IPS-NIHi11 (cell line): ENCODE measurements around the gene CHAF1B.
"Not testable (repeated sequence)": the region's sequence is repeated elsewhere in the genome, so short reads cannot be mapped to it uniquely, and the experiment has no call there.

Experiments
- DNase-seq: peaks from one replicate; pipeline ENCODE4 v3.0.0; 2012; ENCODE audit warnings: mixed read lengths, low spot score

Gene CHAF1B

DNA sequence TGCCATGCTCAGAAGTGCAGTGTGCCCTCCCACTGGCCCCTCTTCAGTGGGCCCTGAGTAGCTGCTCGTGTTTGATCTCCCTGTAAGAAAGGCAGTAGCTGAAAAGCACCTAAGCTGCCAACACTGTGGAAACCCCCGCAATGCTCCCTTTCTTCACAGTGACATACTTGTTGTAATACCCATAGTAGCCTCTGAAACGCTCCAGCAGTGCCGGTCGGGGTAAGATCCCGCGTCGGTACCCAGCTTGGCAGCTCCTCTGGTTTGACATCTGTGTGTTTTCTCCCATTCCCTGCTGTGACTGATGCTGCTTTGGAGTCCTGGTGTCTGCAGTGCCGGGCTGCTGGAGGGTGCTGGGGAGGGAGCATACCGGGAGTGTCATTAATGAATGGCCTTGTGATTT lies 3.6 kb downstream of the CHAF1B start:
- peak; percentile 47 for DNase-seq

DNA sequence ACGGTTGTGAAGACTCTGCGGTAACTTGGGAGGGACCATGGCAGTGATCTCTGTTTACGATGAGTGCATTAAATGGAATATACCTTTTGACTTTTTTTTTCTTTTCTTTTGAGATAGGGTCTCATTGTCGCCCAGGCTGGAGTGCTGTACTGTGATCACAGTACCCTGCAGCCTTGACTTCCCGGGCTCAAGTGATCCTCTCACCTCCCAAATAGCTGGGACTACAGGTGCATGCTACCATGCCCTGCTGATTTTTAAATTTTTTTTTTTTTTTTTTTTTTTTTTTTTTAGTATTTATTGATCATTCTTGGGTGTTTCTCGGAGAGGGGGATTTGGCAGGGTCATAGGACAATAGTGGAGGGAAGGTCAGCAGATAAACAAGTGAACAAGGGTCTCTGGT lies 6.5 kb downstream of the CHAF1B start:
- DNase-seq, result not testable (repeated sequence)

DNA sequence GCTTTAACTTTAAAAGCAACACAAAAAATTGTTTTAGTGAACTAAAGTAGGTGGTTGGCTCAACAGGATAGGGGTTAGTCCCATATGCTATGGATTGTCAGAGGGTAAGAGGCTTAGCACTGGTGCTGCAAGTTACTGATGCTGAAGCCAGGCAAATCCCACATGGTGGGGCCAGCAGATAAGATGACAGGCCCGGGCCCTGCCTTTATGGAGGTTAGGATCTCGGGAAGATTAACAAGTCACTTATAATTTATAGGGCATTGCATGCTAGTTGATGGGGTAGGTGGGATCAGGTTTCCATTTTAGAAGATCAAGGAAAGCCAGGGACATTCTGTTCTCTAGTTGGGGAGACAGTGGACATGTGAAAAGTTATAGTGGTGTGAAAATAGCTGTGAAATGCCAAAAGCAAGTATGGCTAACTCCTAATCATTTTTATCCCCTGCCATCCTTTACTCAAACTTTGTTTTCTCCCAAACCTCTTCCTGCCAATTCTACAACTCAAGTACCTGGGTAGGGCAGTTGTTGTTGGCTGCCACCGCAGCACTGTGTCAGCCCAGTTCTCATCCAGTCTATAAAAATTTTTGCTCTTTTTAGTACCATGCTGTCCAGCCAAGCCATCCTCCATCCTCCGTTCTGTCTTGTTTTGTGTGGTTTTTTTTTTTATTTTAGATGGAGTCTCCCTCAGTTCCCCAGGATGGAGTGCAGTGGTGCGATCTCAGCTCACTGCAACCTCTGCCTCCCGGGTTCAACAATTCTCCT lies 10.3 kb downstream of the CHAF1B start:
- no peak for DNase-seq

DNA sequence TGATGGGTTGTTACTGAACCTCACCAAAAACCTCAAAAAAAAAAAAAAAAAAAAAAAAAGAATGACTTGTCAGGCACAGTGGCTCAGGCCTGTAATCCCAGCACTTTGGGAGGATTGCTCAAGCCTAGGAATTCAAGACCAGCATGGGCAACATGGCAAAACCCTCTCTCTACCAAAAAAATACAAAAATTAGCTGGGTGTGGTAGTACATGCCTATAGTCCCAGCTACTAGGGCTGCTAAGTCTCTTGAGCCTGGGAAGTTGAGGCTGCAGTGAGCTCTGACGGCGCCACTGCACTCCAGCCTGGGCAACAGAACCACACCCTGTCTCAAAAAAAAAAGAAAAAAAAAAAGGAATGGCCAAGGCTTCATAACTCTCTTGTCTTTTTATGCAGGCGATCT lies 11.1 kb downstream of the CHAF1B start:
- DNase-seq, result no peak

DNA sequence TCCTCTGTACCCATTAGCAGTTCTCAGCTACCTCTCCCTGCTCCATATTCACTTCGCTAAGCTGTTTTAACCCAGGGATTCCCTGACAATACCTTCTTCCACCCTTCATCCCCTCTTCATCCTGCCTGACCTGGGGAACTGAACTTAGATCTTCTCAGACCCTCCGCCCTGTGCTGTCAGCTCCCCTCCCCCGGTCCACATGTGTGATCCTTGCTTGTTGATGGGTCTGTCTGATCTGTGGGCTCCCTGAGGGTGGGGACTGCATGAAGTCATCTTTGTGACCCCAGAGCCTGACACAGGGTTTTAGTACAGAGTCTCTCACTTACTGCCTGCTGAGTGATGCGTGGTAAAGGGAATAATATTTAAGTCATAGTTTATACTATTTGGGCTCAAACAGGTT lies 11.8 kb downstream of the CHAF1B start:
- DNase-seq, result no peak

DNA sequence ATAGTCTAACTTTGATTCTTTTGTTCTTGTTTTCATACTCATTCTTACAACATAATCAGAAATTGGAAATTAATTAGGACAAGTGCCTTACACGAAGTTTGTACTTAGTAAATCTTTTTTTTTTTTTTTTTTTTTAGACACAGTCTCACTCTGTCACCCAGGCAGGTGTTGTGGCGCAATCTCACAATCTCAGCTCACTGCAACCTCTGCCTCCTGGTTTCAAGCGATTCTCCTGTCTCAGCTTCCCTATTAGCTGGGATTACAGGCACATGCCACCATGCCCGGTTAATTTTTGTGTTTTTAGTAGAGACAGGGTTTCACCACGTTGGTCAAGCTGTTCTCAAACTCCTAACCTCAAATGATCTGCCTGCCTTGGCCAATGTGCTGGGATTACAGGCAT lies 12.4 kb downstream of the CHAF1B start:
- no peak for DNase-seq

DNA sequence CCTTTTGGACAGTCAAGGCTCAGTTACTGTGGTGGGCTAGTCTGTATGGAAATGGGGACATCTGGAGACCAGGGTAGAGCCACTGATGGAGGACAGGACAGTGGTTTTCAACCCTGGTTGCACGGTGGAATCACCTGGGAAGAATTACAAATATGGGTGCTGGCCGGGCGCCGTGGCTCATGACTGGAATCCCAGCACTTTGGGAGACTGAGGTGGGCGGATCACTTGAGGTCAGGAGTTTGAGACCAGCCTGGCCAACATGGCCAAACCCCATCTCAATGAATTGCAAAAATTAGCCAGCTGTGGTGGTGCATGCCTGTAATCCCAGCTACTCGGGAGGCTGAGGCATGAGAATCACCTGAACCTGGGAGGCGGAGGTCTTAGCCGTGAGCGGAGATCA lies 14.5 kb downstream of the CHAF1B start:
- not testable (repeated sequence) for DNase-seq

DNA sequence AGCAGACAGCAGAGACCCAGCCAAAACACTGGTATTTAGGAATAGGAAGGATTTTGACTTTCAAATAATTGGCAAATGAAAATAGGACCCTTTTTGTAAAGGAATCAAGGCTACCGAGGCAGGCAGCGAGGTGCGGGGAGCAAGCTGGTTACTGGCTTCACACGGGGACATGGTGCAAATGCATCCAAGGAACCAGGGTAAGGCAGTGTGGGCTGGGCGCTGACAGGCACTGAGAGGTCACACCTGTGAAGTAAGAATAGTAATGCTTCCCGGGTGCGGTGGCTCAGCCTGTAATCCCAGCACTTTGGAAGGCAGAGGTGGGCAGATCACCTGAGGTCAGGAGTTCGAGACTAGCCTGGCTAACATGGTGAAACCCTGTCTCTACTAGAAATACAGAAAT lies 15.5 kb downstream of the CHAF1B start:
- no peak for DNase-seq

DNA sequence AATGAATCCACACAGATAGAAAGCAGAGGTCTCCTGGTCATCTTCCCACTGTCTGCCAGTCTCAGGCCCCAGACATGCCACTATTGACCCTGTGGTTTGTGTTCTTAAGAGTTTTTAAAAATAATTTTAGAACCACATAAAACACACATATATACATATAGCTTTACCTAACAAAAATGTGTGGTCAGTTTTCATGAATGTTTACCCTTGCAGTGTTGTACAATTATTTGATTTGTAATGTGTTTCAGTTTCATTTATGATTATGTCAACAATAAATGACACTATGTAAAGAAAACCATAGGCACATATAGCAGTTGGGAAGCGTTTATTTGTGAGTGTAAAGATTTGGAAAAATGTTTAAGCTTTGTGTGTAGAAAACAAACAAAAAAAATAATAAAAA lies 17.1 kb downstream of the CHAF1B start:
- no peak for DNase-seq

DNA sequence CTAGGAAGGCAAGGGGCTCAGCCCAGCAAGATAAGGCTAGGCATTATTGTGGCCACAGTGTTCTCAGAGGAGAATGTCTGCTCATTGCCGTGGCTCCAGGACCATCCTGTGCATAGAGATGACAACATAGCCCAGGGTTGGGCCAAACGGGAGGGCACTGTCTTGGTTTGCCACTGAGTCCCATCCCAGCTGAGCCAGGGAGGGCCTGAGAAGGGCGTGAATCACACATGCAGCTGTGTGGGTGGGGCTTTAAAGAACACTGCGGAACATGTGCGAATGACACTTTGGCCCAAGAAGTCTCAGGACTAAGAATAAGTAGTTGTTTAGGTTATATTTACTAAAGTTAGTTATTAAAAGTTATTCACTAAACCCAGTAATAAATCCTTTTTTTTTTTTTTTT lies 18.5 kb downstream of the CHAF1B start:
- DNase-seq, result no peak

DNA sequence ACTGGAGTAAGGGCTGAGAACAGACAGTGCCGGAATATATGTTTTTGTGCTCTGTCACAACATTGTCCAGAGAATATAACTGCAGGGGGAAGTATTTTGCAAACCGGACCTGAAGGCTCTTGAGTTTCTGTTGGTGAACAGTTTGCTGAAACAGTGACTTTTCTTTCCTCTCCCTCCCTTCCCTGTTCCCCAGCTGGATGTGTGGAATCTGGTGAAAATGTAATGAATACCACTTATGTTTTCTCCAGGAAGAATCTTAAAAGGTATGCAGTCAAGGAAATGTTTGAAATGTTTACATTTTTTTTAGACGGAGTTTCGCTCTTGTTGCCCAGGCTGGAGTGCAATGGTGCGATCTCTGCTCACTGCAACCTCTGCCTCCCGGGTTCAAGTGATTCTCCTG lies 23.4 kb downstream of the CHAF1B start:
- DNase-seq, result no peak

DNA sequence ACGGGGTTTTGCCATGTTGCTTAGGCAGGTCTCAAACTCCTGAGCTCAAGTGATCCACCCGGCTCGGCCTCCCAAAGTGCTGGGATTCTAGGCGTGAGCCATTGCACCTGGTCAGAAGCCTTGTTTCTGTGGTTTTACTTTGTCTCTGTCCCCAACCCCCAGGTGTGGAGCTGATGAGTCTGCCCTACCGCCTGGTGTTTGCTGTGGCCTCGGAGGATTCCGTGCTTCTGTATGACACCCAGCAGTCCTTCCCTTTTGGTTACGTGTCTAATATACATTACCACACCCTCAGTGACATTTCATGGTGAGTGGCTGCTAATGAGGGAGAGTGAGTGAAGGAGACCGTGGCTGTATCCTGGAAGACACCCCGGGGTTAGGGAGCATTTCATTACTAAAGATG lies 26.1 kb downstream of the CHAF1B start:
- no peak for DNase-seq

DNA sequence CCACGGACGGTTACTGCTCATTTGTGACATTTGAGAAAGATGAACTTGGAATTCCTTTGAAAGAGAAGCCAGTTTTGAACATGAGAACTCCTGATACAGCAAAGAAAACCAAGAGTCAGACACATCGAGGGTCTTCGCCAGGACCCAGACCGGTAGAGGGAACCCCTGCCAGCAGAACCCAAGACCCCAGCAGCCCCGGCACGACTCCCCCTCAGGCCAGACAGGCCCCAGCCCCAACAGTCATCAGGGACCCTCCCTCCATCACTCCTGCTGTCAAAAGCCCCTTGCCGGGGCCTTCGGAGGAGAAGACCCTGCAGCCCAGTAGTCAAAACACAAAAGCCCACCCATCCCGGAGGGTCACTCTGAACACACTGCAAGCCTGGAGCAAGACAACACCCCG lies 27.7 kb downstream of the CHAF1B start:
- DNase-seq, result no peak

DNA sequence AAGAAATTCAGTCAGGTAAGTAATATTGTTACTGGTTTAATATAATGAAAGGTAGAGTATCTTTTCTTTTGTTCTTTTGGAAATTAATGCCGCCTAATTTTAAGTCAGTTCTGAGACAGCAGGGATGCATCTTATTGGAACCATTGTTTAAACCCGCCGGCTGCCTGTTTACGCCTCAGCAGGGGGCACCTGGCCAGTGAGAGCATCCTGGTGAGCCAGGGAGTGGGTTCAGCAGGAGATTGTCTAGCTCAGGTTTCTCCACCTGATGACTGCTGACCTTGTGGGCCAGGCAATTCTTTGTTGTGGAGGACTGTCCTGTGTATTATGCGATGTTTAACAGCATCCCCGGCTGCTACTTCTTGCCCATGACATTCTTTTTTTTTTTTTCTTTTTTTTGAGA lies 30.2 kb downstream of the CHAF1B start:
- no peak for DNase-seq

DNA sequence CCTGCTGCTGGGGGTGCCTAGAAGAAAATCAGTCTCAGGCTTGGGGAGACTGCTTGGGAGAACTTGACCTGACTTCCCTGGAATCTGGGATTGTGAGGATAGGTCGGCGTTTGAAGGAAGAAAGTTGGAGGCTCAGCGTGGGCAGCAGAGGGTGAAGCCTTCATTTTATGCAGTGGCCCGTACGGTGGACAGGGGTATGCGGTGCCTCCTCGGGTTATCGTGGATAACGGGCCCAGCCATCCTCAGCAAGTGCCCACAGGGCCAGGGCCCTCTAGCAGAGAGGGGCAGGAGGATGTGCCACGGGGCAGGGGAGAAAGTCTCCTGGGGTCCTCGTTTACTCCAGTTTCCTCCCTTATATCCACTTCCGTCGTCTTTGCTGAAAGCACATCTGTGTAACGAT lies 34.0 kb downstream of the CHAF1B start:
- DNase-seq, result no peak

DNA sequence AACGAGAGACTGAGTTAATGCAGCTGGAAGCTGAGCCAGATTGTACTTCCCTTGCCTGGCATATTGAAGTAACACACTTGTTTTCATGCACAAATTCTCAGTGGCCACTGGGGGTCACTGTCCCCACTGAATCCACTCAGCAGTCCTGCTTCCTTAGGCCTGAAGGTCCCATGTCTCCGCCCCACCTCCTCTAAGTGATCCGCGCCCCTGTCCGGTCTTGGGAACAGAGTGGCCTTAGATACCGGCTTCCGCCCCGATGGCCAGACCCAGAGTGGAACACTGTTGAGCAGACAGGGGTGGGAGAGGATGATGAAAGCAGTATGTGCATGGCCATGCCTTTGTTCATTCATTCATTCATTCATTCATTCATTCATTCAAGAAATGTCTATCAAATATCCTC lies 34.8 kb downstream of the CHAF1B start:
- peak; percentile 90 for DNase-seq

DNA sequence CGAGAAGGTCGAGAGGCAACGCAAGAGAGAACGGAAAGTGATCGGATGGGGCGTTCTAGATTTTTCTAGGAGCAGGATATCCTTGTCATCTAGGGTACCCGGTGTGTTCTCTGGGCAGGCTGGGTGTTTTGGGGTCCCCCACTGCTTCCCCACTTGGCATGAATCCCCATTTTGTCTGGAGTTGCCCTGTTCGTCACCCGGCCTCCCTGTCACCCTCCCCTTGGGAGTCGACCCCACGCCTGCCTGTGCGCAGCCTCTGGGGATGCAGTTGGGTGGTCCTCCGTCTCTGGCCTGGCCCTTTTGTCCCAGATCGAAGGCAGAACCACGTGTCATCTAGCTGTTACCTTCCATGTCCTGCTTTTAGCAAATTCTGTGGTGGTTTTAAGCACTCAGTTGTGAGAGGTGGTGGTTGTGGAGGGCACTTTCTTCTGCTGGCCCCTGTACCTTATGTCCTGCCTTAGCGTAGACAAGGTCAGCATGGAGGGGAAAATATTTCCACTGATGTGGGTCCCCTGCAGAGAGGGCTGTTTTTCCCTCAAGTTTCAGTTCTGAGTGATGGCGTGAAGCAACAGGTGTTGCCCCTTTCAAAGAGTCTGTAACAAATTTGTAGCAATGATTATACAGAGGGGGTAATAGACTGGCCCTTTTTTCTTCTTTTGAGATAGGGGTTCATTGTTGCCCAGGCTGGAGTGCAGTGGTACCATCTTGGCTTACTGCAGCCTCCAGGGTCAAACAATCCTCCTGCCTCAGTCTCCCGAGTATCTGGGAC lies 35.6 kb downstream of the CHAF1B start:
- DNase-seq, result no peak

DNA sequence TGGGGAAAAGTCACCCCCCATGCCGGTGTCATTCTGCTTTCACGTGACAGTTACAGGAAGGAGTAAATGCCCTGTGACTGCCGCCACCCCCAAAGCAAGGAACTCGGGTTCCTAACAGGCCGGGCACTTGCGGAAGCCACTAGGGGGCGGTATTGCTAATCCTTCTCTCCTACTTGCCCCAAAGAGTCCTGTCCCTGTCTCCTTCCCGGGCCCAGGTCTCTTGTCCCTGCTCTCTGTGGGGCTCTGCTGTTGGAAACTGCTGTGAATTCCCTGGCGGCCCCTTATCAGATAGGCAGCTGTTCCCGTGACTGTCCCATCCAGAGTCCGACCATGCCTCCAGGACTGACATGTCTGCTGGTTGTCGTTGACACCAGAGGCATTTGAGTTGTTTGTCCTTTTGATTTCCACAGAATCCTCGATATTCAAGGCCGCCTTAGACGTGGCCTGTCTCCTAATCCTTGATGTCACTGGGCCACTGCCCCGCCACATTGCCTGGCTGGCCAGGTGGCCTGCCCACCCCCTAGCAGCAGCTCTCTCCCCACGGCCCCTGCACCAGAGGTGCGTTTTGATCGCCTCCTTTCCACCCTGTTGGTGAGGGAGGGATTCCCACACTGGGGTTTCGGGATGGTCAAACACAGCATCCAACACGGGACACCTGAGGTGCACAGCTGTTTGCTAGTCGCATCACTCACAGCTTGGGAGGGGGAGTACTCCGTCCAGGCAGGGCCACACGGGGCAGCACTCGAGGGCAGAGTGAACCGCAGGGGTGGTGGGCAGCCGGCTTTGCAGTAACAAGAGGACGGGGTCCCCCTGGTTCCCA lies 37.3 kb downstream of the CHAF1B start:
- peak; percentile 92 for DNase-seq

DNA sequence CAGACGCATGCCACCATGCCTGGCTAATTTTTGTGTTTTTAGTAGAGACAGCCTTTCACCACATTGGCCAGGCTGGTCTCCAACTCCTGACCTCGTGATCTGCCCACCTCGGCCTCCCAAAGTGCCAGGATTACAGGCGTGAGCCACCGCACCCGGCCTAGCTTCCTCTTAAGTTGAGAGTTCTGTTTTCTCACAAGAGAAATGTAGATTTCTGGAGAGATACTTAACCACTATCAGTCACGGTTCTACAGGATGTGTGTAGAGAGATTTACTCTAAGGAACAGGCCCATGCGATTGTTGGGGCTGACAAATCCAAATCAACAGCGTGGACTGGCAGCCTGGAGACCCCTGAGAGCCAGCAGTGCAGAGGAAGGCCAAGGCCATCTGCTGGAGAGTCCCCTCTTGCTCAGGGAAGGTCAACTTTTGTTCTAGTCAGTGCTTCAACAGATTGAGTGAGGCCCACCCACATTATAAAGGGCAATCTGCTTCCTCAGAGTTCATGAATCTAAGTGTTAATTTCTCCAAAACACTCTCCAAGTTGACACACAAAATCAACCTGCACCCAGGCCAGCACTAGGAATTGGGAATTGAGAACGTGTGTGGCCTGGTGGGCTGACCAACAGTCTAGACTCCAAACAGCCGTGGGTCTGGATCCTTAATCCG lies 38.7 kb downstream of the CHAF1B start:
- DNase-seq, result no peak

DNA sequence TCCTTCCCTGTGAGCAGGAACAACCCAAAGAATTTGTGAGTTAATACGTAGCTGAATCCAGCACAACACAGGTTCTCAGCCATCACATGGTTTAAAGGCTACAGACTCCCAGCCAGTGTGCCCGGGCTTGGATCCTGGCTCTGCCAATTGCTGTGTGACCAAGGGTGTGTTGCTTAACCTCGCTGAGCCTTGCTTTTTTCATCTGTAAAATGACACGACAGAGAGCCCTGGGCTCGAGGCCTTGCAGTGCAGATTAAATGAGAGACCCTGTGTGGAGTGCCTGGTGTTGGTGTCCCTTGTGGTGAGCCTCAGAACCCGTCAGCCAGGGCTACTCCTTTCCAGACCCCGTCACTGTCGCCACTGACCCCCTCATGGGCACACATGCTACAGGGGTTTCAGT lies 39.4 kb downstream of the CHAF1B start:
- DNase-seq, result no peak

DNA sequence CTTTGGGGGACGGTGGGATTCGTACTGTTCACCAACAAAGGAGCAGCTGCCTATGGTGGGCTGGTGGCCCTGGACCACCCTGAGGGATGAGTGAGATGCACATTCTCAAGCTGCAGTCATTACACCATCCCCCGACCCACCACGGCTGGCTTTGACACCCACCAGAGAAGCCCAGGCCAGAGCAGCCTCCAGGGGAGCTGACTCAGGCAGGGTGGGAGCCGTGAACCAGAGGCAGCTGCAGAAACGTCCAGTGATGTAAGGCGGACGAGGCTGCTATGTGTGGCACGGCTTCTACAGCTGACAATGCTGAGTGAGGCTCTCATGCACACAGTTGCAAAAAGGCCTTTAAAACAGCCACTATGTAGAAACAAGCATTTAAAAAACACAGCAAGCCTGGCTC lies 40.1 kb downstream of the CHAF1B start:
- no peak for DNase-seq

DNA sequence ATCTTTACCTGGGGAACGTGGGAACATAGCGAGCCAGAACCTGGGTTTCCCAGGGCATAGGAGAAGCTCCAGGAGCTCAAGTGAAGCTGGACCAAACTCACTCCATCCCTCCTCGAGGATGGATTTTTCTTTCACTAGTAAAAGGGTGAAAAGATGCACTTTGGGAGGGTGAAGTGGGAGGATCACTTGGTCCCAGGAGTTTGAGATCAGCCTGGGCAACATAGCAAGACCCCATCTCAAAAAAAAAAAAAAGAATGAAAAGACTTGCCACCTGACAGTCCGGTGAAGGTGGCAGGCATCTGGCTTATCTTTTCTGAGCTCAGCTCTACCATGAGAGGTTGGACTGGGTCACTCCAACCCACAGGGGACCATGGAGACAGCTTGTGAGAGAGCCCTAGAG lies 42.3 kb downstream of the CHAF1B start:
- no peak for DNase-seq
